SKM-1 treated with dmso at 0.1 percent for 144 hours (cell line): ENCODE results near the gene INPP5E.

Experiments used
- DNase-seq: peaks from one replicate; lab custom pipeline; 2025; ENCODE audit not compliant: unreplicated experiment; lab: John Stamatoyannopoulos, UW

The INPP5E gene

DNA sequence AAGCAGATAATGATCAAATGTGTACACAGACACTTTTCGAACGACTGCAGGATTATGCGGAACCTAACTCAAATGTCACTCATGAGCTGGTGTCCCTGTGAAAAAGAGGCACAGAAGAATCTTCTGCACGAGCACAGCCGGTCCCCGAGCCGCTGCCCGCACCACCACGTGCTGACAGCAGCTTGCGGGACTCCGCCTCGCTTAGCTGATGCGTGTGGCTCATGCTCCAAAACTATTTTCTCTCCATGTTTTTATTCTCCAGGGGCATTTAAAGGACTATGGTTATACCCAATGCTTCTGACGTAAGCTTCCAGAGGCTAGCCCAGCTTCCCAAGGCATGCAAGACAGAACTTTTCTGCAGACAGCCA lies 33.7 kb upstream of the INPP5E start:
- no peak for DNase-seq

DNA sequence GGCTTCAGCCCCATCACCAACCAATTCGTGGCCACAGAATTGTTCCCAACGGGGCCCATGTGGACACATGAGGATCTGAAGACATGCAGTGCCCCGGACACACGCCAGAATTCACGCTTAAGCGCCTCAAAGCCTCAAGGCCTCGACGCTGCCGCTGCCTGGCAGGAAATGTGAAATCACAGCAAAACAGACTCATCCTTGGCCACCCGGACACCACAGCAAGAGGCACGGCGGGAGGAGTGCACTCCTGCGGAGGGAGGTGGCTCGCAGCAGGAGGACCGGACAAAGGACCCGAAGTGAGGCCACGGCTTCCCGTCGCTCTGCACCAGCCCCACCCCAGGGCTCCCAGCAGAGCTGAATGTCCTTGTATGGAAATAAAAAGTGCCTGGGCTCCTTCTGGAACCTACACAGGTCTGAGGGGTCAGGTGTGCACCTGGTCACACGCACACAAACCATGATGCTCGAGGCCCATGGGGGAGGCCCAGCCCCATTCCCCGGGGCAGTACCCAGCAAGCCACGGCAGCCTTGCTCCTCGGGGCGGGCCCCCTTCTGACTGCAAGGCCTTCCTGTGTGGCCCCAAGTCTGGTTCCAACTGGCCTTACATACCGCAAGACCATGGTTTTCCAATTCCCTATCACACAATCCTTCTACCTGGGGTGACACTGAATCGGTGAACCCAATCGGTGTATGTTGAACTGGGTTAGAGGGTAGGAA lies 33.2 kb upstream of the INPP5E start:
- DNase-seq, result no peak

DNA sequence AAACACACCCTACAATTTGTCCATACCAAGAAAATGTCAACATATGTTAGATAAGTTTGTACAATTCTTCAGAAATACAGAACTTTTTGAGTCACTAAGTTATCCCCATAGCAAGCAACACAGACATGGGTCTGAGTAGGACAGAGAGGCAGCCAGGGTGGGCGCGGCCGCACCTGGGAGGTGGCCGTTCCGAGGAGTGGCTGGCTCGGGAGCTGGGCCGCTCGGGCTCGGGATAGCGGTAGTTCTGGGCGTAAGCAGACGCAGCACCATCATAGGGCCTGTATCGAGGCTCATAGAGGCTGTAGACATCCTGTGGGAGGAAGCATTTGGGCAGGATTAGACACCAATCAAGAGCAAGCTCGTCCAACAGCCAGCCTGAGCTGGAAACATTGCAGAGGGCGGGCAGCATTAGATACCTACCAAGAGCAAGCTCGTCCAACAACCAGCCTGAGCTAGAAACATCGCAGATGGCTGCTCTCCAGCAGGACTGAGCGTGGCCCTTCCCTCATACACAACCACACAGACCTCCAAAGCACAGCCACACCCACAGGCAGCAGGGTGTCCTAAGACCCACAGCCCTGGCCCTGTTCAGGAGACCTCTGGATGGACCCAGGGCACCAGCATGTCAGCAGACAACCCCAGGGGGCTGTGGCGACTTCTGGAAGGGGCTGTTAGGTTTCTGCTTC lies 32.3 kb upstream of the INPP5E start:
- no peak for DNase-seq

DNA sequence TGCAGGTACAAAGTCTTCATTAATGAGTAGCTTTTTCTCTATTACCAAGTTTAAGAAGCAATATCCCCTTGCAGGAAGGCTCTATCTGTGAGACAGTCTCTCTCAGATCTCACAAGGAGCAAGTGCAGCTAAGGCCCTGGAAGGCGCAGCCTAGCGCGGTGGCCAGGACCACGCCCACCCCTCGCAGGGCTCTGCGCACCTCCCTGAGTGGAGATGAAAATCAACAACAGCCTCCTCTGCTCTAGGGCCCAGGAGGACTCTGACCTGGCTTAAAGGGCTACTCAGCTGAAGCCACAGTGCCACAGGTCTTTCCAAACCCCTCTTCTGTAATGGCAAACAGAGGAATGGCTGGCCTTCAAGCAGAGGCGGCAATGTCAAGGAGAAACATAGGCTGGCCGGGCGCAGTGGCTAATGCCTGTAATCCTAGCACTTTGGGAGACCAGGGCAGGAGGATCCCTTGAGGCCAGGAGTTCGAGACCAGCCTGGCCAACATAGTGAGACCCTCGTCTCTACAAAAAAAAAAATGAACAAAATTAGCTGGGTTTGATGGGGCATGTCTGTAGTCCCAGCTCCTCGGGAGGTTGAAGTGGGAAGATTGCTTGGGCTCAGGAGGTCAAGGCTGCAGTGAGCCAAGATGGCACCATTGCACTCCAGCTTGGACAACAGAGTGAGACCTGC lies 31.3 kb upstream of the INPP5E start:
- no peak for DNase-seq

DNA sequence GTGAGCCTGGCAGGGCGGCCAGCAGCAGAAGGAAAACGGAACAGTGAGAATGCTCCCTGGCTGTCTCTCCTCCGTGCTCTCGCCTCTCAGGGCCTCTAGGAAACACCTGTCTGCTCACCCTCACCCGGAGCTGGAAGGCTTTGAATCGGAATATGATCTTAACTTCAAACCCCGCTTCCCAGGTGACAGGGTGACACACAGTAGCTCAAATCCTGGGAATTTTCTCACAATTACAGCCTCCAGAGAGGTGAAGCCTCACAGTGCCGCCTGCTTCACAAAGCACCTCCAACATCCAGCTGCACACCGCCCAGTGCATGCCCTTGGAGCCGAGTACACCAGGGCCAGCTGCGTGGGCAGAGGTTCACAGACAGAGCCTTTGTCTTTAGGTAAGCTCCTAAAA lies 30.7 kb upstream of the INPP5E start:
- DNase-seq, result no peak

DNA sequence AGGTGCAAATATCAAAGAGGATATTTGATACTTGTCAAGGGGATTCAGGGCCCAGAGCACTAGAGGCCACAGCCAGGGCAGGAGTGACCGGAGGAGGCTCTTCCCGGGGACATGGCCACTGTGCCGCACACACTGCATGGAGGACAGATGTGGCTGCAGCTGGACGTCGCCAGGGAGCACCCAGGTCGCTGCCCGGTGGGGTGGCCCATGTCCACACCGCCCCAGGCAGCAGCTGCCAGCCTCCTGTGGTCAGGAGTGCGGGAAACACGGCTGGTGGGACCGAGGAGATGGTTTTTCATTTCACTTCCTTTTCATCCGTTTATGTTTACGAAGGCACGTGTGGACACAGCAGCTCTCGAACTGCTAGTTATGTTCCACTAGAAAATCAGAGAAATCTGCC lies 28.1 kb upstream of the INPP5E start:
- DNase-seq, result no peak

DNA sequence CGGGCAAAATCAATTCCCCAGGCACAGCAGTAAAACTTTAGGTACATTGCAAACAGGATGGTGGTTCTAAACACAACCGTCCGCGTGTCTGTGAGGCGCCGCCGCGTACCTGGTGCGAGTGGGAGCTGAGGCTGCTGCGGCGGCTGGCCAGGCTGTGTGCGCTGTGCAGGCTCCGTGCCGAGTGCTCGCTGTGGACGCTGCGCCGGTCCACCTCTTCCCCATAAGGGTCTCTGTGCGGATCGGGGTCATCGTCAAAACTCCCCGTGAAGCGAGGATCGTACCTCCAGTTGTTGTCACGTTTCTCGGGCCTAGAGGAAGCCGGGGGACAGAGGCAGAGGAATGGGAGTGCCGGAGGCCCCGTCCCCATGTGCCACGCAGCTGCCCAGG lies 26.5 kb upstream of the INPP5E start:
- DNase-seq, result no peak

DNA sequence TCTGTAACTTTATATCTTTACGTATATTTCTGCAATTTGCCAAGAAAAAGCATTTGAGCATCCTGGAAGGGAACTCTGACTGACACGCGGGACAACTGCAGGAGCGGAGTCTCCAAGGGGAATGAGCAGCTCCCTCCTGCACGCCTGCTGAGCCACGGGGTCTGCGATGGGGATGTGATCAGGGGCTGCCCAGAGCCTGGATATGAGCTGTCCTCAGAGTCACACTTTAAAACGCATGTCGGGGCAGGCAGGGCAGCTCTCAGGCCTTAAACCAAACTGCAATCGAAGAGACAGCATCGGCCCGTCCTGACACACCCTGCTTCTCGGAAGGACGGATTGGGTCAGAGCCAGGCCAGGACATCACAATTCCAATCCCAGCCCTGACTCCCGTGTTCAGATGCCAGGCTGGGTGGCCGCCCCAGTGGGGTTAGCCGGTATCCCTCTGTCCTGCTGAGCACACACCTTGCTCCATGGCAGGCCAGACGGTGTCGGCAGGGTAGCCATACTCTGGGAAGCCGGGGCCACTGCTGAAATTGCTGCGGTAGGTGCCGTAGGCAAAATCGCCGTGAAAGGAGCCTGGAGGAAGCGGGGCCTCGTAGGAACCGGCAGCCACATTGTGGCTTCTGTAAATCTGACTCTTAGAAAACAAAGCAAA lies 26.0 kb upstream of the INPP5E start:
- DNase-seq, result no peak

DNA sequence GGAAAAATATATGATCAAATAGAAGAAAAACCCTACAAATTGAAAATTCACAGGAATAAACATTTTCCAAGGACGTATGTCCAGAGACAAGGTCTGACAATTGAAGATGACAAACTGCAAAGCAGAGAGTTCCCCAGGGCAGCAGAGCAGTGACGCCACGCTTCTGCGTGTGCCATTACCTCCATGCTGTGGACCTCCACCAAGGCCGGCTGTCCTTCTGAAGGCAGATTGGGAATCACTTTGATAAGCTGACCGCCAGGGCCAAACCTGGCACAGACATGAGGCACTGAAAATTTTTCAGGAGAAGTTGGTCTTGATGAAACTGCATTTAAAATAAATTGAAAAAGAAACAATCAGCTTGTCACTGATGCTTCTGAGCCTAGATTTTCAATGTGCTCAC lies 24.6 kb upstream of the INPP5E start:
- DNase-seq, result no peak

DNA sequence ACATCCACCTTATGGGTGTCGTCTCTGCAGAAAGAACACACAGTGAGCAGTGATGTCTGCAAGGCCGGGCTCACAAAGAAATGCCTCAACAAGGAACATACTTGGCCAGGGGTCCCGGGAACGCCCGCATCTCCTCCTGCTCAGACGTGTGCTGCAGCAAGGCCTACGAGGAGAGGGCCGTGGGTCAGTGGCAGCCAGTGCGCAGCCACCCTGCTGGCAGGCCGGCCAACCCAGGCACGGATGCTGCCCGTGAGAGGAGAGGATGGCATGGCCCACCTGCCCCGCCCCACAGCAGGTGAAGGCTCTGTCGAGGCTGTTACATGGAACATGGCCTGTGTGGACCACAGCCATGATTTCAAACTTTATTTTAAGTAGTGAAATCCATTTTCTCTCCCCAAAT lies 23.9 kb upstream of the INPP5E start:
- no peak for DNase-seq

DNA sequence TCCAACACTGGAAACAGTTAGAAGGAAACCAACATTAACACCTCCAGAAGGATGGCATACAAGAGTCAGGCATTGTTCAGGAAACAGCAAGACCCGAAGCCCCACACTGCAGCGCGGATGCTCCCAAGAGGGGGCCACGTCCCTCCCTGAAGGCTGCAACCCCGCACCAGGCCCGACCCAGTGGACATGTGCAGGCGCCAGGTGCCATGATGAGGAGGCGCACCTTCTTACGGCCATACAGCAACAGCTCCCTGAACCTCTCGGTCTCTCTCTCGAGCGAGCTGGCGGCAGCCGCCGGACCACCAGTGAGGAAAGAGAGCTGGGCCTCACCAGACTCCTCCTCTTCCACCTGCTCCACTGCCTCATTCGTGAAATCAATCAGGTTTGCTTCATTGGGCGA lies 23.0 kb upstream of the INPP5E start:
- DNase-seq, result no peak

DNA sequence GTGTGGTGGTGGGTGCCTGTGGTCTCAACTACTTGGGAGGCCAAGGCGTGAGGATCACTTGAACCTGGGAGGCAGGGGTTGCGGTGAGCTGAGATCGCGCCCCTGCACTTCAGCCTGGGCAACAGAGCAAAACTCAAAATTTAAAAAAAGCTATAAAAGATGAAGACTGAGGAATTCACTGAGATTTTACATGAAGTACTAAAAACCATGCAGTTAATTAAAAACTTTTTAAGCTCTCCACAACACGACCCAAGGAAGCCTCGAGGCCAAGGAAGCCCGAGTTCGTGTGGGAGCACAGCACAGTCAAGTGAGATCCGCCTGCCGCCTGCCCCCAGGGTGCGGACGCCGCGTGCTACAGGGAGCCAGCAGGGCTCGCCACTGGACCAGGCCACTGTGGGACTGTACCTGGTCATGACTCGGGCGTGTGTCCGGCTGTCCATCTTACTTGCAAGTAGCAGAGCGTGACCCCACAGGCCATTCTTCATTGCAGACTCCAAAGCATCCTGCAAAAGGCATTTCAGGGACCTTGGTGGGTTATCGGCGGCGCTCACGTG lies 21.2 kb upstream of the INPP5E start:
- DNase-seq, result no peak

DNA sequence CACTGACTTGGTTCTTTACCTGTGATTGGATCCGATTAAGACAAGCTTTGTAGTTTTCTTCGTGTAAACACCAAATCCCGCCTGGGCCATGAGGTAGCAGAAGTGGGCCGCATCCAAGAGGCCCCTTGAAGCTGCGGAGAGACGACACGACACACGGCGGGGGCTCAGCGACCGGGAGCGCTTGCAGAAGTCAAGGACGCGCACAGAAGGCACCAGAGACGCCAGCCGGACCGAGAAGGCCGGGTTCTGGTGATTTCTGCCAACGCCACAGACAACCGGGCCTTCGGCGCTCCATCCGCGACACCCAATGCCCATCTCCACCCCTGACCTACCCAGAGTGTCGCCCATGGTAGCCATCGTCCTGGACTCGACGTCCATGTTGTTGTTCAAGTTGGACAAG lies 19.8 kb upstream of the INPP5E start:
- DNase-seq, result no peak

DNA sequence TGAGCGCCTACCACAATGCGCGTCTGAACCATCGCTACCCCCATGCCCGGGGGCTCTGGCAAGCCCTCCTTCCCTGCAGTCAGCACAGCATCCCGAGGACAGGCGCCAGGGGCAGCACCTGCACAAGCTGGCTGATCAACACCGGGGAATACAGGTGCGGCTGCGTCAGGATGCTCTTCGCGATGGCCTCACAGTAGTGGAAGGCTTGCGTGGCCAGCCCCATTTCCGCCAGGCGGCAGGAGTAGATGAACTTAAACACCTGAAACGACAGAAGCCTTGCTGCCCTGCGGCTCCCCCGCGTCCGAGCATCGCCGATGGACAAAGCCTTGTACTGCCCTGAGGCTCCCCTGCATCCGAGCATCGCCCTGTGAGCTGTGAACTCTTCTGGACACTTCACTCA lies 17.7 kb upstream of the INPP5E start:
- DNase-seq, result no peak

DNA sequence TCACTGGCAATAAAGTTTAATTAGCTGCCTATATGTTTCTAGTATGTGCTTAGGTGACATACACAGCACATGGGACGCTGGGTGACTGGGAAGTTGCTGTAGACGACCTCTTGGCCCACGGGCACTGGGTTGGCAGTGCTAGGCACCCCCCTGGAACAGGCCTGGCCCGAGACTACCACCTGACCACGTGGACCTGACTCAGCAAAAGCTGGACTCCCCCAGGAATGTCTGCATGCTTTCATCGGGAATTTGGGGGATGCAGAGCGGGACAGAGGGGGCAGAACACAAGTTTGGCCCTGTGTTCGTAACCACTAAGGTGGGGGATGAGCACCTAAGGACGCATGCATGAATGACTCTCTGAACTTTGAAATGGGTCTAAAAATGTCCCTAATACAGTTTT lies 16.6 kb upstream of the INPP5E start:
- DNase-seq, result no peak

DNA sequence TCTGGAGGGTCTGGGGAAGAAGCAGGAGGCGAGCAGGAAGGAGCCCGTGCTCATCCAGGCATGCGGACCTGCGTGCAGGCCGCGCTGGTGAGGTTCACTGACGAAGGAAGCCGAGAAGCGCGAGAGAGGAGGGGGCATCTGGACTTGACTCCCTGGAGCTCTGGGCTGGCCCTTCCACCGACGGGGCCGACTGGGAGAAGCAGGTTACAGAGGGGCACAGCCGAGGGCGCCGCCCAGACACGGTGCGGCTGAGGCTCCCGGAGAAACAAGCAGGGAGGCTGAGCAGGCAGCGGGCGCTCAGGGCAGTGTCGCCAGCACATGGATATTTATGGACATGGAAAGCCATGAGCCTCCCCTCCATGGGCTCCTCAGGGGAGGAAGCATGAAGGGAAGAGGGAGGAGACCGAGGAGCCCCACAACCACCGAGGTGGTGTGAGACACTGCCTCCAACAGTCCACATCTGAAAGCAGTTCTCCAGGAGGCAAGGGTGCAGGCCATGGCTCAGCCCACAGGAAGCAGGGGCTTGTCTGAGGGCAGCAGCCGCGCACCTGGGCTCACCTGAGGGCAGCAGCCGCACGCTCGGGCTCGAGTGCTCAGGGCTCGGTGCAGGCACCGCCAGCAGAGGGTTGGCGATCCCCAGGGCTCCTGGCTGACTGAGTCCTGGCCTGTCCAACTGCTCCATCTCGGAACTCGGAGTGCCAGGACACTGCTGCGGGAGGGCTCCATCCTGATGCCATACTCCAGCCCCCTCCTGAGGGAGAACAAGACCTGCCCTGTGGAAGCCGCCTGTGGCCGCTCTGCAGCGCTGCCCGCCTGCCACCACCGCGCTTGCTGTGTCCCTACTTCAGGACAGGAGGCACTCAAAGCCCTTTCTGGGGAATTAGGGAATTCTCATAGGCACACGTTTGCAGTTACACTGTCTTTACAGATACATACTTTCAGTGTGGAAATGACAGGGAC lies 15.7 kb upstream of the INPP5E start:
- DNase-seq, result no peak

DNA sequence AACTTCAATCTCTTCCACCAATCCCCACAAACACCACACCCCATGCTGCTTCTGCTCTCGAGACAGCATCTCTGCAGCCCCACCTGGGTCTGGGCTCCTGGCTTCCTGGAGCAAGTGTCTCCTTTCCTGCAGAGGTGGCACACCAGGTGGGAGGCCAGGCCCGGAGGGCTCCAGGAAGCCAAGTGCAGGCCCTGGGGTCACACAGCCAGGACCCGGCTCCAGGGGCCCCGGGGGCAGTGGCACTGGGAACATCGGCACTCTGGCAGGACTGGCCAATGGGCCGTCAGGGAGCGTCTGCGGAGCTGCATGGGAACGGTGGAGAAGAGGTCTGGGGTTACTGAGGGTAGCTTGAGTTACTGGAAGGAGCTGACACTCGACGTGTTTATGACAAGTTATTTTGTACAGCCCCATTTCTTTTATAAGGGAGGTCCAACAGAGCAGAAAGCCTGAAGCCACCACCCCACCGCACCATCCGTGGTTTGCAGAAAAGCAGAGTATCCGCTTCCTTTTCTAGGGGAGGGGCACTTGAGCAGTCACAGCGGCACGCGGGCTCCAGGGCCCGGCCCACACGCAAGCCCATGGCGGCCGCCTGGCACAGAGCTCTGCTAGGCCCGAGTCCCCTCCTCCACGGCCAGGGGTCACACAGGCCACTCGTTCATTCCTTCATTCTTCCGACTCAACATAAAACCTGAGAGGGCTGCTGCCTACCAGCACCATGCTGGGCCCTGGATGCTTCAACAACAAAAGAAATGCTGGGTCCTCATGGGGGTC lies 14.6 kb upstream of the INPP5E start:
- no peak for DNase-seq

DNA sequence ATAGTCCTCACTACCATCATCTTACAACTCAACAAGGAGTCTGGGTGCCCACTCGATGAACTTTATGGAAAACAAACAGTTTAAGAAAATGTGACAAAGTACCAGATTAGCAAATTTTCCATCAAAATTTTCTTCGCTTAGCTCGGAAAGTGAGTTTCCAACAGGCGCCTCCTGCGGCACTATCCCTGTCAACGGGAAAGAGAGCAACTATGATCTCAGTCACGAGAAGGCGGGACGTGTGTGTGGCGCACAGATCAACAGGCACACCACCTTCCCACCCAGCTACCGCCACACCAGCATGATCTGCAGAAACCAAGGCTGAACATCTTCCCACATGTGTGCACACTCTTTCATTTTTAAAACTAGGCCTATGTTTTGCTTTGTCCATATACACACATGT lies 13.7 kb upstream of the INPP5E start:
- DNase-seq, result no peak

DNA sequence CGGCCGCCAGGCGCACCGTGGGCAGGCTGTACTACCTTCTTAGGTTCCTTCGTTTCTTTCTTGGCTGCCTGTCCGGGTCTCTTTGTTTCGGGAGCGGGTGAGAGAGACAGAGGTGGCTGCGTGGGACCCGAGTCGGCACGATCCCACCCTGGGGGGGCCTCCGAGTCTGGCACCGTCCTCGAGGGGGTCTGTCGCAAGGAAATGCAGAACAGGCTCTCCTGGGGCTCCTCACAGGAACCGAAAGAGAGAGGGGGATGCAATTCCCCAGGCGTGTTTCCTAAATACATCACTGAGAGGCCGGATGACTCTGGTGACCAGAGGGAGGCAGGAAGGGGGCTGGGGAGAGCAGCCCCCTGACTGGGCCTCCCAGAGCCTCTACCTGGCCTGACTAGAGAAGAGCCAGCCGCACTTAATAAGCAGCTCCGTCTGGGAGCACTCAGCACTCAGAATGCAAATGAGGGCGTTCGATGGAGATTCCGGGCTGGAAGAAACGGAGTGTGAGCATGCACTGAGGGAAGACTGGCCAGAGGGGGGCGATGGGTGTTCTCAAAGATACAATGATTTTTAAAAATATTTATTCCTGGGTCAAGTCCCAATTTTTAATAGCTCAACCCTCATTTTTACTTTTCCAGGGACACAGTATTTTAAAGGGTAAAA lies 11.7 kb upstream of the INPP5E start:
- no peak for DNase-seq
